Esophagus squamous epithelium (tissue), 4 donors: ENCODE measurements around the gene PTPN13.

Experiments used
- CTCF ChIP-seq, 6 experiments: fragments of 450-650 bp in 4 of 6; fragments of 200-600 bp in 2 of 6; sonication (generic) in 2 of 6; IDR thresholded peaks; one replicate each; pipeline ENCODE4 v1.5.1; 2016 to 2019; ENCODE audit warnings: antibody characterized with exemption in 6 of 6, mild to moderate bottlenecking in 4 of 6, moderate library complexity in 4 of 6
- POLR2A ChIP-seq, 4 donors: fragments of 450-650 bp; IDR thresholded peaks; one replicate each; pipeline ENCODE4 v1.6.1; 2017; ENCODE audit warnings: antibody characterized with exemption in 4 of 4, mild to moderate bottlenecking in 4 of 4, moderate library complexity in 3 of 4

GRCh38 chr4:86560447-86560846 is 33.7 kb upstream of the PTPN13 start:
- no peak for TF ChIP-seq POLR2A (IDR thresholded peaks at IDR 0.05)
- no peak for TF ChIP-seq CTCF (IDR thresholded peaks at IDR 0.05)
